Bronchial epithelial cell (primary cell): Measurements from ENCODE around the gene SENP3. TPM values are rescaled to one million over a fixed set of nuclear protein-coding genes. Genes with fewer than 3 reads are reported as not detected.

Experiments used
- DNase-seq: peaks from one replicate; pipeline ENCODE4 v3.0.0-alpha.2; 2010; ENCODE audit warnings: low read depth
- FAIRE-seq: peaks from 2 replicates; lab custom pipeline; 2011; peaks lifted over from hg19 to GRCh38; lab: Jason Lieb, UNC
- H3K27me3 ChIP-seq: 2 replicates; pipeline ENCODE4 v1.5.1; 2011; ENCODE audit warnings: low read length; ENCODE audit not compliant: control insufficient read depth, insufficient read depth
- H3K36me3 ChIP-seq: 2 replicates; pipeline ENCODE4 v1.5.1; 2011; ENCODE audit warnings: low read length; ENCODE audit not compliant: control insufficient read depth, insufficient read depth
- H3K4me3 ChIP-seq: 2 replicates; pipeline ENCODE4 v1.5.1; 2011; ENCODE audit warnings: mild to moderate bottlenecking, low read depth, low read length, control low read depth
- CTCF ChIP-seq: IDR thresholded peaks from 2 replicates; pipeline ENCODE4 v1.5.1; 2011; ENCODE audit warnings: mild to moderate bottlenecking, moderate library complexity, low read length, control low read depth, inconsistent platforms; ENCODE audit not compliant: insufficient read depth, severe bottlenecking
- total RNA-seq: library from RNA; depleted of rRNA; stranded (reverse); fragments of >200 nt; gene quantifications from 2 replicates; pipeline ENCODE4 v1.2.1, GENCODE V29; 2014

The SENP3 gene
- total RNA-seq, 1 donor from 2014 or later = 129 TPM

- DNase-seq = no peak
- no peak for TF ChIP-seq CTCF
- no peak for FAIRE-seq
- no peaks in the 10 kb centered on the region for H3K36me3 ChIP-seq
- H3K4me3 ChIP-seq = no peak overlapping the region
- no peaks in the 10 kb centered on the region for H3K27me3 ChIP-seq
Measured at GRCh38 chr17:7551396-7551795, 10.3 kb upstream of the SENP3 start.

GRCh38 chr17:7552621-7553051 is 9.1 kb upstream of the SENP3 start:
- Histone ChIP-seq H3K27me3 (no peaks in the 10 kb centered on the region), H3K36me3 (no peaks in the 10 kb centered on the region), H3K4me3 (no peak overlapping the region)
- no peak for FAIRE-seq
- TF ChIP-seq CTCF = no peak
- DNase-seq = no peak

DNA sequence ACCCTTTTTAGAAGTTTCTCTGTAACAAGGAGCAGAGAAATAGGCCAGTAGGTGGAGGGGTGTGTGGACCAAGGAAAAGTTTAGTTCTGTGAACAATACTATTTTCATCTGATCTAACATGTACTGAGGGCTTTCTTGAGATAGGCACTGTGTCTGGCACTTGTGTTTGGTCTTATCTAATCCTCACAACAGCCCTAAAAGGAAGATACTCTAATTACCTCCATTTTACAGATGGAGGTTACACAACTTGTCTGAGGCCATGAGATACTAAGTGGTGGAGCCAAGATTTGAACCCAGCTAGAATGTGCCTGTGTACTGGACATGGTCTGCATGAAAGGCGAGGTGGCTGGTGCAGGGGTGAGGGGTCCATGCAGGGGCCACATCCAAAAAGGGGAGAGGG is 8.4 kb upstream of the SENP3 start:
- no peak for FAIRE-seq
- H3K4me3 ChIP-seq = no peak overlapping the region
- no peak for DNase-seq
- no peaks in the 10 kb centered on the region for H3K27me3 ChIP-seq
- no peaks in the 10 kb centered on the region for H3K36me3 ChIP-seq
- TF ChIP-seq CTCF = no peak

DNA sequence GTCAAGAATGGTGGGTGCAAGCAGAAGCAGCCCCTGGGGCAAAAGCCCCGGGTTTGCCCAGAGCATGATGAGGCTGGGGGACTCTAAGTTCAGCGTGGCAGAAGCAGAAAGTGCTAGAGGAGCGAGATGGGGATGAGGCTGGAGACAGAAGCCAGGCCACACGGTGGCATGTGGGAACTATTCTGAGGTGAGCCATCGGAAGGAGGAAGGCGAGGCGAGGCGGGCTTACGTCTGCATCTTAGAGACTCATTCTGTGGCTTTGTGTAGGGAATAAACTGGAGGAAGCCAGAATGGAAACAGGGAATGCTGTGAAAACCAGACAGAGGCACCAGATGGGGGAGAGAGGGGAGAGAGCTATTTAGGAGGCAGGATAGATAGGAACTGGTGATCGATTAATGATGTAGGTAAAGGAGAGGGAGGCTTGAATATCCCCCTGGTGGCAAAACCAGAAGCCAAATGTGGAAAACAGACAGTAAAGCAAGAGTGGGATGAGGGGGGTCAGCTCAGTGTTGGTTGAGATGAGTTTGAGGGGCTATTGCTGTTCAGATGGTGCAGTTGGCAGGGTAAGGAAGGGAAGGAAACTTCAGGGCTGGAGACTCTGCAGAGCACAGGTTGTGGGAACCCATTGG is 6.3 kb upstream of the SENP3 start:
- TF ChIP-seq CTCF = no peak
- FAIRE-seq = no peak

DNA sequence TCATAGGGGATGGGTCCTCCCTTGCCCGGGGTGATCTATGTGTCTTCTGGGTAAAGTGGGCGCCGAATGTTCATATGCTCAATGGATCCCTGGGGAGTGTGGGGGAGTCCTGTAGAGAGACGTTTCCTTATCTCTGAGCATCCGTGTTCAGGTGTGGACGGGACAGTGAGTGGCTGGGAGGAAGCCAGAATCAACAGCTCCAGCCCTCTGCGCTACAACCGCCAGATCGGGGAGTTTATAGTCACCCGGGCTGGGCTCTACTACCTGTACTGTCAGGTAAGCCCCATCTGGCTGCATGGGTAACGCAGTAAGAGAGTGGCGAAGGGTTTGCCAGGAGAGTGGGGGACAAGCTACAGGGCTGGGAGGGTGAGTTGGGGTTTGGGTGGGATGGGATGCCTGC is 5.1 kb upstream of the SENP3 start:
- Histone ChIP-seq H3K36me3 (no peaks in the 10 kb centered on the region), H3K27me3 (no peaks in the 10 kb centered on the region), H3K4me3 (no peak overlapping the region)
- DNase-seq (no peak), FAIRE-seq (no peak)
- no peak for TF ChIP-seq CTCF

More for the DNA sequence above, 6.3 kb upstream of the SENP3 start:
- DNase-seq = no peak
- H3K27me3 ChIP-seq = no peaks in the 10 kb centered on the region
- no peaks in the 10 kb centered on the region for H3K36me3 ChIP-seq
- no peak overlapping the region for H3K4me3 ChIP-seq
